Measurements from ENCODE around the gene PEA15.
A peak's percentile ranks its signal among the peaks of the same experiment; 100 is the strongest.

PEA15 gene

DNA sequence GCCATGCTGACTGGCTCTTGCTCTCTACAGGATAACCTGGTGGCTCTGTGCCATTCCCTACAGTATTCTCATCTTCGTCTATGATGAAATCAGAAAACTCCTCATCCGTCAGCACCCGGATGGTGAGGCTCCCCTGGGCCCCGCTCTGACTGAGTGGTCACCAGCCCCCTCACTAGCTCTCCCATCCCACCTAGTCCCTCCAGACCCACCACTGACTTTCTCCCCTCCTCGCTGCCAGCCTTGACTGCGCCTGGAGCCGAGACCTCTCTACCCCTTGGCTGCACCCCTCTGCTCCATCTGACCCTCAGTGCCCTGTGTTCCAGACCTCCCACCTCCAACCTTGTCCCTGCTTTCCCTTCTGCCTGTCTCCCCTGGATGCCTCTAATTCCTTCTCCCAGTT is 18.9 kb upstream of the PEA15 start:
- DNase-seq: no peak

DNA sequence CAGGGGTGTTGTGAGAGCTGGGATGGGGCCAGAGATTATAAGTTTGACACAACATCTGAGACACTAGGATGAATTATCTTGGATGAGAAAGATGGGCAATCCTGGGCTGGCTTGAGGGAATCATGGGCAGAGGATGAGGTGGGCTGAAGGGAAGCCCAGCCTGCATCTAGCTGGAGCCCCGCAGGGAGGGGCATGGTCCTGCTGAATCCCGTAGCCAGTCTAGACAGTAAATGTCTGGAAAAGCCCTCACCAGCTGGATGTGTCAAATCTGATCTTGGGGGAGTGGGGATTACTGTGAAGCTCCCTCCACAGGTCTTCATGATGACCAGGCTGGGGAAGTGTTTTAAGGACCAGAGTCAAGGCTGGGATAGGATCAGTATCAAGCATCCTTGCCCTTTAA is 18.5 kb upstream of the PEA15 start:
- no peak for DNase-seq

DNA sequence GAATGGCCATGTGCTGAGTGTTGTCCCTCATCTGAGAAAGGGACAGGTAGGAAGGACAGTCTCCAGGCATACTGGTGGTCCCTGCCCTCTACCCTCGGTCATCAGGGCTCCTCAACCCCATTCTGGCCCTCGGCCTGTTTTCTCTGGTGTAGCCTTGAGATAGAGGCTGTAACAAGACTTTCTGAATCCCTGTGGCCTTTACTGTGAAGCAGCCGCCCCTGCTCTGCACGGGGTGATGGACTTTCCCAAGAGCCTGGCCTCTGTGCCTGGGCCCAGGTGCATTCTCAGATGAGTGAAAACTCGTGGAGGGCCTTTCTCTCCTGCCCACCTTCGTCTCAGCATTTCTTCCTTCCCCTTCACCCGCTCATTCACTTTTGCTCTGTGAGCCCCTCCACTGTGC is 17.8 kb upstream of the PEA15 start:
- DNase-seq: no peak

DNA sequence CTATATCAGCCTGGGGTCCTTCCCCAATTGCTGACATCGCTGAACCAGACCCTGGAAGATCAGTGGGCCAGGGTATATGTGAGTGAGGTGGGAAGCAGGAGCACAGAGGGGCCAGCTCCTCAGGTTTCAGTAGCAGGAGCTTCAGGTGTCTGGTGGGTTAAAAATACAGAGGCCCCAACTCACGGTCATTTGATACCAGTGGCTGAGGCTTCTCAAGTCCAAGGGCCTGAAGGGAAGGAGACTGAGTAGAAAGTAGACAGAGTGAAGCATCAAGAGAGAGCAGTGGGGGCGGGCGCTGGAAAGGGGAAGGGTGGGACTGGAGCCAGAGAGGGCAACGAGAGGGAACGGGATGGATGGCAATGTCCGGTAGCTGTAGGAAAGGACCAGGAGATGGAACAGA is 16.8 kb upstream of the PEA15 start:
- DNase-seq: no peak

DNA sequence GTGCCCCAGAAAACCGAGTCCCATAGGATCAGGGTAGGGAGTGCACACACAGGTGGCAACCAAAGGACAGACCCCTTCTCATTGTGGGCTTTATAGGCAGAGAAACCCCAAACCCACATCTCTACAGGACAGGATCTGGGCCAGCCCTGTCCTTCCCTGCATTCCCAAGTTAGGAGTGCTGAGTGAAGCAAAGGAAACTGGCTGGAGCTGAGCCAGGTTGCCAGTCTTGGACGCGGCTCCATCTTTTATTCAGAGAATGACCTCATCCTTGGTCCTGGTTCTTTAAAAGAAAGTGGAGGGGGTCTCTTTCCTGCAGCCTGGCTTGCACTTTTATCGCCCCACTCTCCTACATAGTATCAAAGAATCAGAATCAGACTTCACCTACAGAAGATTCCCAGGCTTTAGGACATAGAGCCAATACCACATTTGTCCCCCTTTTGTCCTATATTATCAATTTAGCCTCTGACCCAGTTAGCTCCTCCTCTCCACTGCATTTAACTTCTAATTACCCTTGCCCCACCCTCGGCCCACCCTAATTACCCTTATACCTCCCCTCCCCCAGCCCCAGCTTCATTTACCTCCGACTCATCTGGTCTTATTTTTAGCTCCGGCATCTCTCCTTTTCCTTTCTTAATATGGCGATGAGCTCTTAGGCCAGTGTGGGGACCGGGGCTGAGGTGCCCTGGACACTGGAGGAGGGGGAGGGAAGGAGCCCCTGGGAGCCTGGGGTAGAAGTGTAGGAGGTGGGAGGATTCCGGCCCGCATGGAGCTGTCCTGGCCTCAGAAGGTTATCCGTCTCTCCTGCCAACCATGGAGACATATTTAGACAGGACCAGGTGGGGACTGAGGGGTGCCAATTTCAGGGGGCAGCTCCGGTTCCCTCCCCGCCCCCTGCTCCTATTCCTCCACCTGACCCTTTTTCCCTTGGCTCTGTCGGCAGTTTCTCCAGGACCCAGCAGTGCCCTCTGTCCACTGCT is 15.2 kb upstream of the PEA15 start, which contains the start of gene CASQ1:
Gene CASQ1, plus strand, starts transcription at position 927 of the 977 bp plus-strand sequence. CDS start 177 bp downstream, outside the sequence.
- no peak for DNase-seq

DNA sequence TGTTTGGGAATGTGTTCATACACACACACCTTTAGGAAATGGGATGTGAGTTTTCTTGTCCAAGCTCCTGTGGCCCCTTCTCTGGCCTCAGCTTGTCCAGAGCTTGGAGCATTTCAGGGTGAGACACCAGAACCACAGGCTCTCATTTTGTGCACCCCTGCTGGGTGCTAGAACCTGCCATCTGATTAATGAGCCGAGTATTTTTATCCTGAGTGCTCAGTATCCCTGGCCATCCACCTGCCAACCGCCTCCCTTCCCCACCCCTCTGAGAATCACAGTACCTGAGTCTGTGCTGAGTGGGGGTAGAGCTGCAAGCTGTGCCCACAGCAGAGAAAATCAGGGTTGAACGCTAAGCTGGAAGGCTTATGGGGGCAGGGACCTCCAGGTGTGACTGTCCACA is 13.4 kb upstream of the PEA15 start:
- DNase-seq: no peak

DNA sequence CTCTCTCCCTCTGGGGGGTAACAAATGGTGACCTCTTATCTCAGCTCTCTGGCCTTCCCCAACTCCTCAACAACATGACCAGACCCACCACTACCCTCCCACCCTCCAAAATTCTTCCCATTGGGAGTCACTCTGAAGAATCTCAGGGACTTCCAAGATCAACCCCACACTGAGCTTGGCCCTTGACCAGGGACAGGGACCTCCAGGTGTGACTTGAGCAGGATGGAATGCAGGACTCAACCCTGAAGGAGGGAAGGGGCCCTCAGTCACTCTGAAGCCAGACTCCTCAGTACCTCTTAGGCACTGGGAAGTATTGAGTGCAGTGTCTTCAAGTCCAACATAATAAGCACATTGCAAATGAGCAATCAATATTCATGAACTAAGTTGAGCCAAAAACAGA is 12.9 kb upstream of the PEA15 start:
- DNase-seq: no peak

DNA sequence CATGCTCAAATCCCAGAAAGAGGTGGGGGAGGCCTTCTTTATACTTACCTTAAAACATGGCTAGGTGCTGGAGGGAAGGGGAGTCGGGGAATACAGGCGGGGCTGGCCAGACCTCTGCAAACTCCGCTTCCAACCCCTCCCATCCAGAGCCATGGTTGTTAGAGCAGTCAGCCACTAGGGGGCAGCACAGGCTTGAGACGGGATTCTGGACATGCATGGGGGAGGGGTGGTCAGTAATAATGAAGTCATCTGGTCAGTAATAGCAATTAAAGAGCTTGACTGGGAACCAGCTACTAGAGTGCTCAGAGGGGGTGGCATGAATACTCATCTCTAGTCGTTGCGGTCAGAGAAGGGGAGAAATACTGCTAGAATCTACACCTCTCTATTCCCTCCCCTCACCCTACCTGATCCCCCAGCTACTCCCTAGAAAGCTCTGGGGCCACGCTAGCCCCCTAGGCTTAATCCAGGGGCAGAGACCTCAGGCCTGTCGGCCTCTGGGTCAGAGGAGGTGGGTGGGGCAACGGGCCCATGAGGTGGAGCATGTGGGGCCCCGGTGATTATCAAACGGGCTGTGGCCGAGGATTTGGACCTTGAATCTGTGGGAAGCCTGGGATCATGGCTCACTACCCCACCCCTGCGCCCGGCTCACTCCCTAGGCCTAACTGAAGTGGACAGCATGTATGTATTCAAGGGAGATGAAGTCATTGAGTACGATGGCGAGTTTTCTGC is 11.9 kb upstream of the PEA15 start:
- peak; percentile 30 for DNase-seq

DNA sequence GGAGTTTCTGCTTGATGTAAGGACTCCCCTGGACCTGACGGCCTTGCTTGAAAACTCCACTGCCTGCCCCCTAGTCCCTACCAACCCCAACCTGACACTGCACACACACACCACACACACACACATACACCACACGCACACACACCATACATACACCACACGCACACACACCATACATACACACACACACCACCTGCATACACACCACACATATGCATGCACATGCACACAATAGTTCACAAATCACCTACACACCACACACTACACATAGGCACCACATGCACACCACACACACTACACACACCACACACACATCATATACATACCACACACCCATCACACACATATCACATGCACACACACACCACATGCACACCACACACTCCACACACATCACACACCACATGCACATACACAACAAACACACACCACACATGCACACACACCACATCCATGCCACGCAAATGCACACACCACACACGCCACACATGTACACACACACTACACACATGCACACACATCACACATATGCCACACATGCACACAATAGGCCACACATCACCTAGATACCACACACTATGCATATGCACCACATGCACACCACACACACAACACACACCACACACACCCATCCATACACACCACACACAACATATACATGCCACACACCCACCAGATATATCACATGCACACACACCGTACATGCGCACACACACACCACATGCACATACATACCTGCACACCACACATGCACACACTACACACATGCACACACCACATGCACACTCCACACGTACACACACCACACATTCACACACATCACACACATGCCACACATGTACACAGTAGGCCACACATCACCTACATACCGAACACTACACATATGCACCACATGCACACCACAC is 11.1 kb upstream of the PEA15 start:
- no peak for DNase-seq

DNA sequence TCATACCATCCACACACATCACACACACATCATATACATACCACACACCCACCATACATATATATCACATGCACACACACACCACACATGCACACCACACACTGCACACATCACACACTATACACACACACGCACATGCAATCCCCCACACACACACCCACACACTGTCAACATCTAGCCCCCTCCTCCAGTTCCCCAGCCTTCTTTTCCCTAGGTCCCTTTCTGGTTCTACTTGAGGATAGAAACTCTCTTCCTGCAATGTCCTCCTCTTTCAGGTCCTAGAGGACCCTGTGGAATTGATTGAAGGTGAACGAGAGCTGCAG is 10.5 kb upstream of the PEA15 start:
- no peak for DNase-seq

DNA sequence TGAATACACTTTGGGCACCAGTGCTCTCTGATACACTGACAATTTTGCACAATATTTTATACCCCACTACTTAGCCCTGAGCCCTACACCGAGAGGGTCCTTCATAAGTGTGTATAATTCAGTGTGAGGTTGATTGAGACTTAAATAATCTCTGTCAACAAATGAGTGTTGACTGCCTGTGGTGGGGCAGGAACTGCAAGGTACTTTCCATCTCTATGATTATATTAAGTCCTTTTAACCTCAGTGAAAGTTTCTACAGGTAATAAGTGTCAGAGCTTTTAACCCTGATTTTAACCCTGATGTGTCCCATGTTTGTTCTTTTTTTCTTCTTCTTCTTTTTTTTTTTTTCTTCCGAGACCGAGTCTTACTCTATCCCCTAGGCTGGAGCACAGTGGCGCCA is 9.0 kb upstream of the PEA15 start:
- DNase-seq: no peak

DNA sequence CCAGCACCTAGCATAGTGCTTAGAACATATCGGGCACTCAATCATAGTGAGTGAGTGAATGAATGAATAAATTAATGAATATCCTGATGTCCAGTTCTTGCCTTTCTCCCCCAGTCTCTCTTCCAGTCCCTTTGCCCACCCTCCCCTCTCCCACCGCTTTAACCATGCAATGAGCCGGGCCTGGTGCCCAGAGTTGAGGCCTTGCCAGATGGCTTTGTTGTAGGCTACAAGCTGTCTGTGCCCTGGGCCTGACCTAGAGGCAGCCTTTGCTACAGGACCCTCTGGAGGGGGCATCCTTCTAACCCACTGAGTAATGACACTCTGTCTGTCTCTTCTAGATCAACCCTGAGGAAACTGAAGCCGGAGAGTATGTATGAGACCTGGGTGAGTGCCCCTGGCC is 8.0 kb upstream of the PEA15 start:
- DNase-seq: no peak

DNA sequence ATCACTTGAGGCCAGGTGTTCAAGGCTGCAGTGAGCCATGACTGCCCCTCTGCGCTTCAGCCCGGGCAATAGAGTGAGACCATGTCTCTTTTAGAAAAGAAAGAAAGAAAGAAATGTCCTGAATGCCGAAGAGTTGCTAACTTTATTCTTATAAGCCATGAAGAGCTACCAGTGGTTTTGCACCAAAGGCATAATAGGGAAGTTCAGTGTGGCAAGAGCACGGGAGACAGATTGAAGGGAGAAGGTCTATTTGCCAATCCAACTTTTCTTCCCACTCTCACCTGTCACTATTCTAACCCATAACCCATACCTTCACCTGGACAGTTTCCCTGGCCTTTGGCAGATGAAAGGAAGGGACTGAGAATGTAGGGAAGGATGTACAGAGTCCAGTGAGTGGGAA is 4.4 kb upstream of the PEA15 start:
- DNase-seq: no peak

DNA sequence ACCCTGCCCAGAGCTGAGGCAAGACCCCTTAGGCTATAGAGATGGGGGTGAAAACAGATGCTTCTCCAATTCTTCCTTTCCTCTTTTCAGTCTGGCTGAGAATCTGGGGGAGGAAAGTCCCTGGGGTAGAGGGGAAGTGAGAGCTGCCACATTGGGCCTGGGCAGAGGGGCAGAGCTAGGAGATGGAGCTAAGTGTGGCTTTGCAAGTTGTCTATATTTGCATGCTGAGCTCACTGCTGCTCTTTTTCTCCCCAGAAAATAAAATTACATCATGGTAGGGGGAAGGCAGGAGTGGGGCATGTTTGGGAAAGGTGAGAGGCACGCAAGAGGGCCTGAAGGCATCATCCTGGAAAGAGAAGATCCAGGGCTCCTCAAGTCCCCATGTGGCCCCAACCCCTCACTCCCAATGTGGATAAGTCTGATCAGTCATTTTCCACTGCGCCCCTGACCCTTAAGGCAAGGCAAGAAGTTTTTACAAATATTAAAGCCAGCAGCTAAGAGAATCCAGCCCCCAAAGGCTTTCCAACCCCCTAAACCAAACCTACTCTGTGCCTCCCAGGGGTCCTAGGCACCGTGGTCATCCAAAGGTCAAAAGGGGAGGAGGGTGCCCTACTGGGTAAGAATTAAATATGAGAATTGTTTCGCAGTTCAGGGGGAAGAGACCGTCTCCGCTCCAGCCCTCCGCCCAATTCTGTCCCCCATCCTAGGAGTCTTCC is 500 bp upstream of the PEA15 start:
- no peak for DNase-seq

DNA sequence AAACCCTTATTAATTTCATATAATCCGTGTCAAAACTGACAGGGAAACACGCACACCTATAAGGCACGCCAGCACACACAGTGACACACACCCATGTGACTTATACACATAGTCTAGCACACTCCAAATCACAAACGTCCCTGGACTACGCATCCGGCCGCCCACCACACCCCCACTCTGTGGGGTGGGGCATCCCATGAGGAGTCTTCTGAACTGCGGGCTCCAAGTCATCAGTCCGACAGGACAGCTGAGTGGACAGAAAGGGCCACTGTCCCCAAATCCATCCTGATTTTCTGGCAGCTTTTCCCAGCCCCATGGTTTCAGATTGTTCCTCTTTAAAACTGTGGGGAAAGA is 829 bp downstream of the PEA15 start:
- DNase-seq: no peak

DNA sequence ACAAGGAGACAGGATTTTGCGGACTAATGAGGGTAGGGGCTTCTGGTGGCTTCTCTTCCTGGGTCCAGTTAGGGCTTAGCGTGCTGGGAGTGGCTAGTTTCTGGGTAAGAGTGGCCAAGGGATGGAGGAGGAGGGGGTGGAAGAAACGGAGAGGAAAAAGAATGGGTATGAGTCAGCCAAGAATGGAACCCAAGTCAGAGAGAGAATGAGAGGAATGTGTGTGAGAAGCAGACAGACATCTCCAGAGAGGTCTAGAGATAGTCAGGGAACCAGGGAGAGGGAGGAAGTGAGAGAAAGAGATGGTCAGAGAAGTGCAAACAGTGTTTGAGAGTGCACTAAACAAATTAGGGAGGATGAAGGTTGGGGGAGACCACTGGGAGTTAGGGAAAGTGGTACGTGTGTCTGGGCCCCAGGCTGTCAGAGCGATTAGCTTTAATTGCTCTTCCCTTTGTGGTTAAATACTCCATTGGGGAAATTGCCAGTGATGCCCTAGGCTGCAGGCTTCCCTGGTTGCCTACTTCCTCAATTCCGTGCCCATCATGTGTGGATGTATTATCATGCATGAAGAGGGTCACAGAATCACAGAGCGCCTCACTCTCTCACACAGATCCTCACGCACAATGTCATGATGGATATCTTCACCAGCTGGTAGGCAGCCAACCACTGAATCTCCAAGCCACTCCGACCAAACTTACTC is 1.4 kb downstream of the PEA15 start:
- no peak for DNase-seq

DNA sequence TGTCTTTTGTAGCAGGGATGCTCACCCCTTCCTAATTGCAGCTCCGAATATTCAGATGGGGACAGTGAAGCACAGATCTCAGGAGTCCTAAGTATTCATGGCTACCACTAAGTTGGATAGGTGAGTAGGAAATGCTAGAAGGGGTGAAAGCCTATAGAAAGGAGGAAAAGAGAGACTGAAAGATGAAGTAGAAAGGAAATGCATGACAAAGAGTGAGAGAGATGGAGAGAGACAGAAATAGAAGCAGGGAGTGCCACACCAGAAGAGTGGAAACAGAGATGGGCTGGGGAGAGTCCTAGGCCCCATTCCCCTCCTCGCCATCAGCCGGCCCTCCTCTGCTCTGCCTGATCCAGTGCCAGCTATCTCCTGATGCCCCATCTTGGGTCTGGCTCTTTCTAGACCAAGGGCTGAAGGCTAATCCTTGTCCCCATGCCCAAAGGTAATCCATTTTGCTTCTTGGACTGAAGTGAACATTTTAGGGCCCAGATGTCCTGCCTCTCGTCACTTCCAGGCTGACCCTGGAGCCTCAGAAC is 2.0 kb downstream of the PEA15 start:
- no peak for DNase-seq

DNA sequence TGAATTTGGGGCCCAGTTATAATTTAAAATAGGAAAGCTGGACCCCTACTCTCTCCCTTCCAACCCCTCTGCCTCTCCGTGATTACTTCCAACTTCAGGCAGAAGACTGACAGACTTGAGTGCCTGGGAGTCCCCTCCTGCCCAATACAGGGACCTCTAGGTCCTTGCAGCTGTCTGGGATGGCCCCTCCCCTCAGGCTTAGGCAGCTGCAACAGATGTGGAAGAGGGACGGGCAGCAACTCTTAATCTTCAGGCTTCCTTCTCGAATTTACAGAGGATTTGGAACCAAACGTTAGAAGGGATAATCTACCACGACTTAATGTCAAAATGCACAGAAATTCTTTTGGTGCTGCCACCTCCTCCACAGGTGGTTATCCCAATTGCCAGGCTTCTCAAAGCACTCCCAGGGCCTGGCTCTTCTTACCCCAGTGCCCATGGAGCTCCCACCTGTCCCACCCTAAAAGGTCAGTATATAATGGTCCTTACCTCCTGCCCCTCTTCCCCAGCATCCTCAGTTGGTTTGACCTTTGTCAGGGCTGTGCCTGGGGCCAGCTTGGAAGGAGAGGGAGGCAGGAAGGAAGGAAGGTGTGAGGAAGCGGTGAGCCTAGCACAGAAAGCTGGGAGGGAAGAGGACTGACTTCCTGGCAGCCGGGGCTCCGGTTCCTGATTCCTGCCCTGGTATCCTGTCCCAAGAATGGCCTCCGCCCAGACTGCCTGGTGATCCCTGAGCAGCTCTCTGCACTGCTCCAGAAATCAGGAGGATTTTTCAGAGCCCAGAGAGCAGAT is 2.8 kb downstream of the PEA15 start:
- DNase-seq: no peak

DNA sequence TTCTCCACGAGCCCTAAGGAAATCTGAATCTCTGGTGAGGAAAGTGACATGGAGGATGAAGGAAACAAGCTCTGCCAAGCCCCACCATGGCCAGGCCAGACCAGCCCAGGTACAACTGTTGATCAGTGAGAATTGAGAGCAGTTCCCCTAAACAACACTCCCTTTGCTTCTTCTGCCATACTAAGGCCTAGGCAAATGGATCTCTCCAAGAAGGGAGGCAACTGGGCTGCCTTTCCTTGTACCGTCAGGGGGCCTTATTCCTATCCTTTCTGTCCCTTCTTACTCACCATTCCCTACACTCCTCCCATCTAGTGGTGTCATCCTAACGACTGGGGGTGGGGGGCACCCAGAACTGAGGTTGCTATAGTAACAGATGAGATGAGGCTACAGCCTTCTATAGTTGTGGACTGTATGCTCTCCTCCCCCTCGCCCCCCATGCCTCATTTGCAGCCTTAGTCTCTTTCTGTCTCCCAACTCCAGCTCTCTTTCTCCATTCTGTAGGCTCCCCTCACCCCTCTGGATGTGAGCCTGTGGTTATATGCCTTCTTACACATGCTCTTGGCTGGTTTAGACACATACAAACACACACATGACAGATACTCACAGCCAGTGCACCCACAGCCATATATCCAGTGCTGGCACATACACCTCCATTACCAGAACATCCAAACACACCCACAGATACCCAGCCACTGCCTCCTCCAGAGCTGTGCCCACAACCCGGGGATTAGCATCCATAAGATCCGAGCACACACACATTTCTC is 3.6 kb downstream of the PEA15 start:
- DNase-seq: no peak
